Stomach (tissue), 9 donors: ENCODE measurements around the gene MSH5. TPM values are rescaled to one million over a fixed set of nuclear protein-coding genes. Genes with fewer than 3 reads are reported as not detected.

ENCODE experiments used
- DNase-seq, 2 donors: peaks; one replicate each; pipeline versions ENCODE4 v3.0.0 to v3.0.0-alpha.2; 2013 to 2019
- H3K27ac ChIP-seq, 5 donors: fragments of 200-600 bp in 4 of 5; sonication (generic) in 4 of 5; one replicate each; pipeline ENCODE4 v1.5.1; 2013 to 2019; ENCODE audit warnings: mild to moderate bottlenecking in 1 of 5, moderate library complexity in 1 of 5
- H3K27me3 ChIP-seq, 3 donors: fragments of 200-600 bp; sonication (generic); one replicate each; pipeline ENCODE4 v1.5.1; 2017 to 2019; ENCODE audit warnings: mixed run types in 1 of 3
- H3K36me3 ChIP-seq, 4 donors: fragments of 200-600 bp; sonication (generic); 1 replicate in 3 of 4; 2 replicates in 1 of 4; pipeline ENCODE4 v1.5.1; 2016 to 2019
- H3K4me1 ChIP-seq, 4 donors: fragments of 200-600 bp; sonication (generic); one replicate each; pipeline ENCODE4 v1.5.1; 2016 to 2019
- H3K4me3 ChIP-seq, 4 donors: fragments of 200-600 bp; sonication (generic) in 3 of 4; one replicate each; pipeline ENCODE4 v1.5.1; 2016 to 2019; ENCODE audit warnings: mild to moderate bottlenecking in 1 of 4
- H3K9me3 ChIP-seq, 4 donors: fragments of 200-600 bp; sonication (generic); one replicate each; pipeline ENCODE4 v1.5.1; 2016 to 2019
- CTCF ChIP-seq, 7 experiments: fragments of 450-650 bp in 4 of 7; fragments of 200-600 bp in 3 of 7; sonication (generic) in 3 of 7; IDR thresholded peaks; one replicate each; pipeline ENCODE4 v1.5.1; 2016 to 2019; ENCODE audit warnings: antibody characterized with exemption in 7 of 7, control low read depth in 2 of 7, mild to moderate bottlenecking in 1 of 7
- EP300 ChIP-seq: sonication (generic); formaldehyde crosslinking; IDR thresholded peaks from one replicate; pipeline ENCODE4 v1.6.1; 2017; ENCODE audit warnings: antibody characterized with exemption
- POLR2A ChIP-seq, 4 donors: fragments of 450-650 bp; IDR thresholded peaks; one replicate each; pipeline ENCODE4 v1.6.1; 2016; ENCODE audit warnings: antibody characterized with exemption in 4 of 4, control low read depth in 2 of 4, mild to moderate bottlenecking in 1 of 4, moderate library complexity in 1 of 4
- POLR2AphosphoS5 ChIP-seq, 3 donors: sonication (generic); formaldehyde crosslinking; IDR thresholded peaks; one replicate each; pipeline ENCODE4 v1.6.1; 2016; ENCODE audit warnings: antibody characterized with exemption in 3 of 3
- WGBS, 5 donors: extraction: QIAGEN DNeasy Blood & Tissue Kit in 3 of 5; methylation state at CpG; one replicate each; pipeline versions ENCODE4 v1.1.5 to v1.1.7; 2013 to 2018; 5-methylcytosine and 5-hydroxymethylcytosine counted together
- intact Hi-C: fragments of 100-400 bp; cut with DNase I; formaldehyde crosslinking; loops from one replicate; pipeline ENCODE4 v1.15.1; 2023; ENCODE audit warnings: low total_unique reads
- polyA plus RNA-seq, 3 donors: library from polyadenylated mRNA; stranded (reverse); fragments of 200-250 nt; gene quantifications; one replicate each; pipeline ENCODE4 v1.2.3, GENCODE V29; 2013
- total RNA-seq, 5 donors: library from RNA; depleted of rRNA; stranded (reverse); fragments of >200 nt; gene quantifications; one replicate each; pipeline versions ENCODE4 v1.1.0 to v1.2.3, GENCODE V29; 2014 to 2016
- donor health status: healthy with polysubstance abuse.
- donor health status: Bipolar disorder and iron deficiency.
- donor health status: healthy.

Gene MSH5
- total and polyA plus RNA-seq, 8 donors, result 2.9 to 66.4 (median 10.9) TPM

GRCh38 chr6:31741815-31742214 lies 2.0 kb downstream of the MSH5 start:
- no peak for TF ChIP-seq EP300
- H3K4me3 ChIP-seq, result no peak overlapping the region
- H3K4me1 ChIP-seq, result peaks cover 31 to 44% (median 37%) of the 10 kb centered on the region in 4 donors
- no peaks in the 10 kb centered on the region for H3K27me3 ChIP-seq
- 52 to 65% (median 59%) methylated on average over 2 of the region's 2 CpGs for WGBS, 5 donors
- H3K9me3 ChIP-seq, result no peaks in the 10 kb centered on the region
- intact Hi-C loops, result no loop called here
- H3K36me3 ChIP-seq, result peaks cover 0 to under 1% (median 0%) of the 10 kb centered on the region in 4 donors
- DNase-seq, result no peak
- no peak overlapping the region for H3K27ac ChIP-seq

DNA sequence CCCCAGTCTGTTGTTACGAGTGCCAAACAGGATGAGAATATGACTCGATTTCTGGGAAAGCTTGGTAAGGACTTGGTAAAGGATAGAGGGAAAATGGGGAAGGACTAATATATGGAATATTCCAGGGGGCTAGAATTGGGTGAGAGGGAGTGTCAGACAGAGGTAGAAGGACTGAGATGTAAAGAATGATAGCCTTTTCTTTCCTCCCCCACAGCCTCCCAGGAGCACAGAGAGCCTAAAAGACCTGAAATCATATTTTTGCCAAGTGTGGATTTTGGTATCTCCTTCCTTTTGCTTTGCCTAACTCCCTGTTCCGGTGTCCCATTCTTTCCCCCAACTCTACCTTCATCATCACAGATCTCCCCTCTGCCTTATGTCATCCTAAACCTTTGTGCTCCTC lies 3.1 kb downstream of the MSH5 start:
- H3K4me3 ChIP-seq, result no peak overlapping the region
- WGBS, 5 donors, result 89 to 96% (median 90%) methylated on average over 3 of the region's 3 CpGs
- no peak for DNase-seq
- intact Hi-C loops, result no loop called here
- H3K27me3 ChIP-seq, result no peaks in the 10 kb centered on the region
- peaks cover 0 to 8% (median 4%) of the 10 kb centered on the region in 4 donors for H3K36me3 ChIP-seq
- H3K27ac ChIP-seq, result no peak overlapping the region
- H3K9me3 ChIP-seq, result no peaks in the 10 kb centered on the region
- peaks cover 21 to 33% (median 26%) of the 10 kb centered on the region in 4 donors for H3K4me1 ChIP-seq
- no peak for TF ChIP-seq EP300

DNA sequence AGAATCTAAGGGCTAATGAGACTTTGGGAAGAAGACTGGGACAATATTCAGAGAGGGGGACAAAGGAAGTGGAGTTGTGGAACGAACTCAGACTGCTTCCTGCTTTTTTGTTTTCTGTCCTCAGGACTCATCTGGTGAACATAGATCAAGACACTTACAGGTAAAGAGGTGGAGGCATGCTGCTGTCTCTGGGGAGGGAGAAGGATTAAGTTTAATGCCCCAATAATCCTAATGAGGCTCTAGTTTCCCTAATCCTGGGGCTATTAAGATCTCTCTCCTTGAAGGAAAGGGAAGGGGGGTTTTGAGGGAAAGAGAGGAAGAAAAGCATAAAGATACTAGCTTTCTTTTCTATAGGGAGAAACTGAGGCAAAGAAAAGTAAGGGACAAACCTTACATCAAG lies 4.6 kb downstream of the MSH5 start:
- intact Hi-C loops, result no loop called here
- 63 to 89% (median 71%) methylated on average over 1 of the region's 1 CpG for WGBS, 5 donors

DNA sequence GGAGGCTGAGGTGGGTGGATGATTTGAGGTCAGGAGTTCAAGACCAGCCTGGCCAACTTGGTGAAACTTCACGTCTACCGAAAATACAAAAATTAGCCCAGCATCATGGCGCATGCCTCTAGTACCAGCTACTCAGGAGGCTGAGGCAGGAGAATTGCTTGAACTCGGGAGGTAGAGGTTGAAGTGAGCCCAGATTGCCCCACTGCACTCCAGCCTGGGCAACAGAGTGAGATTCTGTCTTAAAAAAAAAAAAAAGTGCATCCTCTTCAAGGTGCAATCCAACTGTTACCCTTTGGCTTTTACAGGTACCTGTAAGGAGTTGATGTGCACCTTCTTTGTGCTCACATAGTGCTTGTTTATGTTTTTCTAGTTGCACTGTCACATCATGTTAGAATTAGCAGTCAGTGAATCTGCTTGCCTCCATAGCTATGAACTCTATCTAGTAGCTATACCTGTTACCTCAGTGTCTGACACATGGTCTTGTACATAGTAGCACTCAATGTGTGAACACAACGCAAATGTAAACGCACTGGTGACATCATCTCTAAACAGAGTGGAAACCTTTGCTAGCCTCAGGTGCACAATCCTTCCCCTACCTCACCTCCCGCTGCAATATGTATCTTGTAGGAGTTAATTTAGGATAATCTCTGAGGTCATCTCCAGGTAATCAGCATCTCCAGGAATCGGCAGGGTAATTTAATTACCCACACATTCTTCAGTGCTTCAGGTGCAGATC lies 9.7 kb downstream of the MSH5 start:
- Histone ChIP-seq H3K9me3 (no peaks in the 10 kb centered on the region), H3K27ac (no peak overlapping the region), H3K27me3 (no peaks in the 10 kb centered on the region), H3K4me3 (no peak overlapping the region), H3K4me1 (no peaks in the 10 kb centered on the region), H3K36me3 (peaks cover 0 to 8% (median 4%) of the 10 kb centered on the region in 4 donors)
- intact Hi-C loops, result no loop called here
- WGBS, 5 donors, result 72 to 83% (median 78%) methylated on average over 8 of the region's 8 CpGs
- no peak for TF ChIP-seq EP300
- DNase-seq, result peak in 1 of 2 donors; percentile 51

More for the DNA sequence above, 4.6 kb downstream of the MSH5 start:
- Histone ChIP-seq H3K27me3 (no peaks in the 10 kb centered on the region), H3K4me1 (peaks cover 8 to 17% (median 11%) of the 10 kb centered on the region in 4 donors), H3K27ac (no peak overlapping the region), H3K4me3 (no peak overlapping the region), H3K36me3 (peaks cover 0 to 8% (median 4%) of the 10 kb centered on the region in 4 donors), H3K9me3 (no peaks in the 10 kb centered on the region)
- DNase-seq, result no peak
- TF ChIP-seq CTCF (IDR thresholded peaks at IDR 0.05) (no peak), POLR2A (IDR thresholded peaks at IDR 0.05) (no peak), POLR2AphosphoS5 (IDR thresholded peaks at IDR 0.05) (no peak), EP300 (no peak)

DNA sequence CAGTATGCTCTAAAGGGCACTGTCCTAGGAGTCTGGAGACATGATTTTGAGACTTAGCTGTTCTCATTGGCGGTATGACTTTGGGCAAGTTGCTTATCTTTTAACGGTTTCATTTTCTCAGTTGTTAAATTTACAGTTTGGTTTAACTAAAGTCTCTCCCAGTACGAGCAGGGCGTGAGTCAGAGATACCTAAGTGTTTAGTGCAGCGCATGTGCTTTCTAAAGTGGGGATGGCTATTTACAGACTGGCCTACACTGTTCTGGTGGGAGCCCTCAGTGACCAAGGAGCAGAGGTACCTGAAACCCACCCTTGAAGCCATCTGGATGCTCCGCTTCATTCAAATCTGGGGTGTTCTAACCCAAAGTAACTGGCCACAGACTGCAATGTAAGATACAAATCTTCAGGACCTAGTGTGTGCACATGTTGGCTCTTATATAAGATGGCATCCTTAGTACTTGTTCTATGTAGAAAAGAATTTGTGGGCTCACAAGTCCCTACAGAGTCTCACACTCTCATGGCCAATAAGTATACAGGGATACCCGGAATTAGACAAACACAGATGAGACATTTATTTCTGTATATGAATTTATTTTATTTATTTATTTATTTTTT lies 10.7 kb downstream of the MSH5 start:
- DNase-seq, result no peak
- Histone ChIP-seq H3K9me3 (no peaks in the 10 kb centered on the region), H3K36me3 (peaks cover 0 to 8% (median 4%) of the 10 kb centered on the region in 4 donors), H3K4me3 (no peak overlapping the region), H3K27ac (no peak overlapping the region), H3K27me3 (no peaks in the 10 kb centered on the region), H3K4me1 (no peaks in the 10 kb centered on the region)
- WGBS, 5 donors, result 67 to 77% (median 74%) methylated on average over 7 of the region's 7 CpGs
- intact Hi-C loops, result no loop called here
- no peak for TF ChIP-seq CTCF (IDR thresholded peaks at IDR 0.05)
- no peak for TF ChIP-seq POLR2A (IDR thresholded peaks at IDR 0.05)
- no peak for TF ChIP-seq POLR2AphosphoS5 (IDR thresholded peaks at IDR 0.05)
- TF ChIP-seq EP300, result no peak
